NCI-H446 (cell line): ENCODE measurements around the gene CECR2.
"Not testable (repeated sequence)": the region's sequence is repeated elsewhere in the genome, so short reads cannot be mapped to it uniquely, and the experiment has no call there.

Experiments used
- DNase-seq, 2 experiments: peaks; one replicate each; lab custom pipeline; 2025; lab: John Stamatoyannopoulos, UW

The CECR2 gene

GRCh38 chr22:17513612-17514011 is 144.4 kb downstream of the CECR2 start:
- no peak for DNase-seq

- DNase-seq = no peak
Observed at GRCh38 chr22:17514084-17514483, 144.8 kb downstream of the CECR2 start.

GRCh38 chr22:17518406-17518805 is 149.1 kb downstream of the CECR2 start:
- DNase-seq = no peak

GRCh38 chr22:17521971-17522370 is 152.7 kb downstream of the CECR2 start:
- not testable (repeated sequence) for DNase-seq

- no peak for DNase-seq
Observed at GRCh38 chr22:17523925-17524324, 154.7 kb downstream of the CECR2 start.

- DNase-seq = peak; percentile 81 to 97
Observed at GRCh38 chr22:17536269-17536668, 167.0 kb downstream of the CECR2 start.

GRCh38 chr22:17537155-17537554 is 167.9 kb downstream of the CECR2 start:
- DNase-seq = no peak

GRCh38 chr22:17540481-17540880 is 171.2 kb downstream of the CECR2 start:
- no peak for DNase-seq

GRCh38 chr22:17541476-17541875 is 172.2 kb downstream of the CECR2 start:
- DNase-seq = no peak

GRCh38 chr22:17542452-17542851 is 173.2 kb downstream of the CECR2 start:
- DNase-seq = no peak

GRCh38 chr22:17548010-17548755 is 178.9 kb downstream of the CECR2 start:
- DNase-seq = no peak

GRCh38 chr22:17548756-17549035 is 179.4 kb downstream of the CECR2 start:
- DNase-seq = no peak

GRCh38 chr22:17549183-17549582 is 179.9 kb downstream of the CECR2 start:
- no peak for DNase-seq

- no peak for DNase-seq
Observed at GRCh38 chr22:17549655-17550054, 180.4 kb downstream of the CECR2 start.

GRCh38 chr22:17552737-17553136 is 183.5 kb downstream of the CECR2 start:
- DNase-seq = no peak

GRCh38 chr22:17554814-17555213 is 185.6 kb downstream of the CECR2 start:
- no peak for DNase-seq

- DNase-seq = no peak
Observed at GRCh38 chr22:17559188-17559587, 189.9 kb downstream of the CECR2 start.

- DNase-seq = no peak
Observed at GRCh38 chr22:17562906-17563870, 193.9 kb downstream of the CECR2 start, which contains the start of gene SLC25A18. Gene SLC25A18 (plus strand): TSS chr22:17563498. CDS start chr22:17579945, 16,447 bp downstream.

- DNase-seq = peak in 1 of 2 experiments; percentile 33
Observed at GRCh38 chr22:17563936-17564391, 194.7 kb downstream of the CECR2 start.

GRCh38 chr22:17566016-17566687 is 196.9 kb downstream of the CECR2 start:
- not testable (repeated sequence) for DNase-seq

- no peak for DNase-seq
Observed at GRCh38 chr22:17566776-17567175, 197.5 kb downstream of the CECR2 start.

- no peak for DNase-seq
Observed at GRCh38 chr22:17569971-17570511, 200.8 kb downstream of the CECR2 start.
